Glutamatergic neuron (in vitro differentiated cells): Measurements from ENCODE around the gene INAFM2. TPM values are rescaled to one million over a fixed set of nuclear protein-coding genes. Genes with fewer than 3 reads are reported as not detected.

Source experiments
- DNase-seq: peaks from one replicate; pipeline ENCODE4 v3.0.0; 2022
- H3K27ac Mint-ChIP-seq: one replicate; pipeline ENCODE4 v1.8.0; 2020; ENCODE audit warnings: mild to moderate bottlenecking, mixed read lengths, inconsistent platforms; ENCODE audit not compliant: unreplicated experiment
- H3K27me3 Mint-ChIP-seq: one replicate; pipeline ENCODE4 v1.8.0; 2020; ENCODE audit warnings: mild to moderate bottlenecking, moderate library complexity, mixed read lengths, inconsistent platforms; ENCODE audit not compliant: unreplicated experiment
- H3K36me3 Mint-ChIP-seq: one replicate; pipeline ENCODE4 v1.8.0; 2020; ENCODE audit warnings: mild to moderate bottlenecking, mixed read lengths, inconsistent platforms; ENCODE audit not compliant: unreplicated experiment
- H3K4me1 Mint-ChIP-seq: one replicate; pipeline ENCODE4 v1.8.0; 2020; ENCODE audit warnings: mild to moderate bottlenecking, low read depth, mixed read lengths, inconsistent platforms; ENCODE audit not compliant: unreplicated experiment
- H3K4me3 Mint-ChIP-seq: one replicate; pipeline ENCODE4 v1.8.0; 2020; ENCODE audit warnings: mild to moderate bottlenecking, mixed read lengths, inconsistent platforms; ENCODE audit not compliant: unreplicated experiment
- H3K9me3 Mint-ChIP-seq: one replicate; pipeline ENCODE4 v1.8.0; 2020; ENCODE audit warnings: mild to moderate bottlenecking, moderate library complexity, mixed read lengths, inconsistent platforms; ENCODE audit not compliant: unreplicated experiment
- CTCF ChIP-seq: fragments of 200-600 bp; sonication (generic); IDR thresholded peaks from one replicate; pipeline ENCODE4 v1.5.0; 2021; ENCODE audit not compliant: partially characterized antibody, unreplicated experiment
- total RNA-seq: library from RNA; stranded (reverse); fragmentation: NEBNext Ultra II Directional; extraction: Animal tissue kit (Norgen Biotek cat#: 25700); gene quantifications from one replicate; pipeline ENCODE4 v1.2.1, GENCODE V29; 2021; ENCODE audit not compliant: unreplicated experiment

The INAFM2 gene
- total RNA-seq, 1 donor from 2014 or later: 15.9 TPM

GRCh38 chr15:40295877-40296560 lies 27.5 kb upstream of the INAFM2 start:
- Mint-ChIP-seq H3K27ac (no peak overlapping the region), H3K36me3 (peaks cover 8% of the 10 kb centered on the region), H3K4me3 (no peak overlapping the region), H3K4me1 (peaks cover 2% of the 10 kb centered on the region), H3K27me3 (peaks cover 10% of the 10 kb centered on the region), H3K9me3 (peaks cover 6% of the 10 kb centered on the region)
- no peak for DNase-seq
- no peak for TF ChIP-seq CTCF

GRCh38 chr15:40296561-40297230 lies 26.8 kb upstream of the INAFM2 start:
- H3K4me3 Mint-ChIP-seq: no peak overlapping the region
- peaks cover 2% of the 10 kb centered on the region for H3K4me1 Mint-ChIP-seq
- peaks cover 10% of the 10 kb centered on the region for H3K27me3 Mint-ChIP-seq
- peaks cover 8% of the 10 kb centered on the region for H3K36me3 Mint-ChIP-seq
- H3K9me3 Mint-ChIP-seq: peaks cover 6% of the 10 kb centered on the region
- no peak for DNase-seq
- H3K27ac Mint-ChIP-seq: no peak overlapping the region
- no peak for TF ChIP-seq CTCF

- H3K4me3 Mint-ChIP-seq: no peak overlapping the region
- TF ChIP-seq CTCF: no peak
- H3K27me3 Mint-ChIP-seq: peaks cover 10% of the 10 kb centered on the region
- H3K4me1 Mint-ChIP-seq: peaks cover 2% of the 10 kb centered on the region
- no peak overlapping the region for H3K27ac Mint-ChIP-seq
- H3K36me3 Mint-ChIP-seq: peaks cover 8% of the 10 kb centered on the region
- H3K9me3 Mint-ChIP-seq: peaks cover 6% of the 10 kb centered on the region
- DNase-seq: no peak
These were observed 26.1 kb upstream of the INAFM2 start for GRCh38 chr15:40297356-40297755.

DNA sequence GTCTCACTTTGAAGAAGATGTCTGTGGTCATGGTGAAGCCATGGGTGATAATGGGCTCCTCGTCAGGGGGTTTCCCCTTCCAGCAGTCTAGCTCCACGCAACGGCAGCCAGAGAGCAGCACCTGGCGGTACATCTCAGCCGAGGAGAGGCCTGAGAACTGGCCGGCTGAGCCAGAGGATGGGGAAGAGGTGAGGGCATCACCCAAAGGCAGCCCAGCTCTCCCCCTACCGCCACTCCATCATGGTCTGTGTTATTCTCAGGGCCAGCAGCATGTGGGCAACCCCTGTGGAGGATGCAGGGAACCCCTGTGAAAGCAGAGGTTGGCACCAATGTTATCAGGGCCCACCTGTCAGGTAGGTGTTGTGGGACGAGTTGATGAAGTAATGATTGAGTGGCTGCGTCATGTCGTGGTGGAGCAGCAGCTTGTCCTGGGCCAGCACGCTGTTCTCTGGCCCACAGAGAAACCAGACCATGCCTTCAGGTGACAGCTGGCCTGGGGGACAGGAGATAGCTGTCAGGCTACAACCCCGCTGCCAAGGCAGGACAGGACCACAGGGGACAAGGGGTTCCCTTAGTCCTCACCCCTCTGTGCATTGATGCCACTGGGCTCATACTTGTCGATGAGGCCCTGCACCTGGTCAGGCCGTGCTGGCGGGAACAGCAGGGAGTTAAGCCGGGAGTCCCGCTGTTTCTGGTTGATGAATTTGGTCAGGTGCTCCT lies 25.1 kb upstream of the INAFM2 start:
- no peak overlapping the region for H3K4me3 Mint-ChIP-seq
- no peak for DNase-seq
- H3K27ac Mint-ChIP-seq: no peak overlapping the region
- TF ChIP-seq CTCF: no peak
- peaks cover 8% of the 10 kb centered on the region for H3K27me3 Mint-ChIP-seq
- peaks cover 2% of the 10 kb centered on the region for H3K4me1 Mint-ChIP-seq
- peaks cover 3% of the 10 kb centered on the region for H3K9me3 Mint-ChIP-seq
- peaks cover 8% of the 10 kb centered on the region for H3K36me3 Mint-ChIP-seq

GRCh38 chr15:40300367-40300766 lies 23.1 kb upstream of the INAFM2 start:
- H3K27ac Mint-ChIP-seq: no peak overlapping the region
- H3K4me3 Mint-ChIP-seq: no peak overlapping the region
- no peak for TF ChIP-seq CTCF
- peaks cover 2% of the 10 kb centered on the region for H3K9me3 Mint-ChIP-seq
- peaks cover 8% of the 10 kb centered on the region for H3K36me3 Mint-ChIP-seq
- peaks cover 8% of the 10 kb centered on the region for H3K27me3 Mint-ChIP-seq
- no peak for DNase-seq
- H3K4me1 Mint-ChIP-seq: no peaks in the 10 kb centered on the region
